ENCODE measurements around the gene IL17RE. TPM values are rescaled to one million over a fixed set of nuclear protein-coding genes. Genes with fewer than 3 reads are reported as not detected.
A peak's percentile ranks its signal among the peaks of the same experiment; 100 is the strongest.

IL17RE gene
- total and polyA plus RNA-seq, 2 of the 13 experiments (the other 11 are each of a cell fraction or from before 2014, with no cell fraction given), result 14.5 to 24.1 TPM

GRCh38 chr3:9933561-9934234 is 31.1 kb downstream of the IL17RE start, which contains the start of gene CRELD1 (continued):
- TF ChIP-seq ZNF318 (CRISPR knock-in tag; IDR thresholded peaks at IDR 0.05) (no peak), ZNF784 (CRISPR knock-in tag; IDR thresholded peaks at IDR 0.05; ENCODE audit: borderline replicate concordance) (no peak), MLXIP (CRISPR knock-in tag; IDR thresholded peaks at IDR 0.05; ENCODE audit: borderline replicate concordance) (peak; percentile 17; the same call in 1 of the 2 replicates), KMT2A (CRISPR knock-in tag; IDR thresholded peaks at IDR 0.05) (peak; percentile 33), SNRNP70 (IDR thresholded peaks at IDR 0.05; ENCODE audit: low read depth, low read length) (no peak), FLYWCH1 (CRISPR knock-in tag; IDR thresholded peaks at IDR 0.05) (0 out of 2 replicates have a peak, but pooled peaks have one; percentile 17), SOX13 (IDR thresholded peaks at IDR 0.05) (no peak), SOX13 (CRISPR knock-in tag; conservative IDR thresholded peaks at IDR 0.05 in 1 of 2, IDR thresholded peaks at IDR 0.05 in 1 of 2) (no peak), IRF1 (CRISPR knock-in tag; IDR thresholded peaks at IDR 0.05; ENCODE audit: low read depth) (no peak), PAF1 (CRISPR knock-in tag; IDR thresholded peaks at IDR 0.05) (no peak), ZC3H4 (CRISPR knock-in tag; IDR thresholded peaks at IDR 0.05; ENCODE audit: borderline replicate concordance) (no peak), ZNF253 (CRISPR knock-in tag; IDR thresholded peaks at IDR 0.05; ENCODE audit: borderline replicate concordance) (no peak), HMG20A (CRISPR knock-in tag; IDR thresholded peaks at IDR 0.05; ENCODE audit: borderline replicate concordance) (no peak), ZNF510 (CRISPR knock-in tag; IDR thresholded peaks at IDR 0.05; ENCODE audit: low read depth) (no peak)
- TF ChIP-seq, protein P1, sequence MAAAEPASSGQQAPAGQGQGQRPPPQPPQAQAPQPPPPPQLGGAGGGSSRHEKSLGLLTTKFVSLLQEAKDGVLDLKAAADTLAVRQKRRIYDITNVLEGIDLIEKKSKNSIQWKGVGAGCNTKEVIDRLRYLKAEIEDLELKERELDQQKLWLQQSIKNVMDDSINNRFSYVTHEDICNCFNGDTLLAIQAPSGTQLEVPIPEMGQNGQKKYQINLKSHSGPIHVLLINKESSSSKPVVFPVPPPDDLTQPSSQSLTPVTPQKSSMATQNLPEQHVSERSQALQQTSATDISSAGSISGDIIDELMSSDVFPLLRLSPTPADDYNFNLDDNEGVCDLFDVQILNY (CRISPR knock-in tag; conservative IDR thresholded peaks at IDR 0.05), result 0 out of 2 replicates have a peak, but pooled peaks have one; percentile 55

Measured in HepG2 (cell line).